PFSK-1 (cell line): ENCODE measurements around the gene TPP2.

Experiments
- FOXP2 ChIP-seq: optimal IDR thresholded peaks from 2 replicates; pipeline ENCODE3; 2011; ENCODE audit warnings: borderline replicate concordance, control low read depth, inconsistent platforms; ENCODE audit not compliant: insufficient read depth; ENCODE audit errors: extremely low read length, extremely low read depth
- POLR2AphosphoS5 ChIP-seq: IDR thresholded peaks from 2 replicates; pipeline ENCODE4 v1.6.1; 2012; ENCODE audit warnings: low read depth, mild to moderate bottlenecking, control low read depth, low read length, moderate library complexity
- SIN3A ChIP-seq: IDR thresholded peaks from 2 replicates; pipeline ENCODE4 v1.6.1; 2012; ENCODE audit warnings: mild to moderate bottlenecking, low read length, moderate library complexity, borderline replicate concordance; ENCODE audit not compliant: insufficient read depth
- TAF1 ChIP-seq: IDR thresholded peaks from 2 replicates; pipeline ENCODE4 v1.6.1; 2012; ENCODE audit warnings: low read length, control low read depth, borderline replicate concordance; ENCODE audit not compliant: insufficient read depth
- TF ChIP-seq, protein P1 (sequence below), 2 experiments: IDR thresholded peaks; 2 replicates each; pipeline versions ENCODE4 v1.6.1 to v1.8.0; 2011 to 2012; ENCODE audit warnings: low read depth in 2 of 2, low read length in 2 of 2, control low read depth in 1 of 2, inconsistent platforms in 1 of 2, mild to moderate bottlenecking in 1 of 2, moderate library complexity in 1 of 2; ENCODE audit not compliant: insufficient read depth in 1 of 2

TPP2 gene

DNA sequence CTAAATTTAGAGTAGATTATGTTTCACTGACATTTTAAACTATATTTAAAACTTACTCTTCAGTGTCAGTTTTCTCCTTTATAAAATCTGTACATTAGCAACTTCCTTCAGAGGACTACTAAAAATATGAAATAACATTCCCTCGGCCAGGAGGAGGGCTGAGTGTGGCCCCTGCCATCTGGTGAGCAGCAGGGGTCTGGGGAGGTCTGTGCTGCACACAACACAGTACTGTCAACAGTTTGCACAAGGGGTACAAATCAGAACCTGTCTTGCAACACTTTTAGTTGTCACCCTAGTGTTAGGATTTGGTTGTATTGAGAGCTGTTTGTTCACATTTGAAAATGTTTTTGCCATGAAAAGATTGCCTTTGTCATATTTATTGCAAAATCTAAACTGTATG, 48.9 kb downstream of the TPP2 start:
- TF ChIP-seq, protein P1, sequence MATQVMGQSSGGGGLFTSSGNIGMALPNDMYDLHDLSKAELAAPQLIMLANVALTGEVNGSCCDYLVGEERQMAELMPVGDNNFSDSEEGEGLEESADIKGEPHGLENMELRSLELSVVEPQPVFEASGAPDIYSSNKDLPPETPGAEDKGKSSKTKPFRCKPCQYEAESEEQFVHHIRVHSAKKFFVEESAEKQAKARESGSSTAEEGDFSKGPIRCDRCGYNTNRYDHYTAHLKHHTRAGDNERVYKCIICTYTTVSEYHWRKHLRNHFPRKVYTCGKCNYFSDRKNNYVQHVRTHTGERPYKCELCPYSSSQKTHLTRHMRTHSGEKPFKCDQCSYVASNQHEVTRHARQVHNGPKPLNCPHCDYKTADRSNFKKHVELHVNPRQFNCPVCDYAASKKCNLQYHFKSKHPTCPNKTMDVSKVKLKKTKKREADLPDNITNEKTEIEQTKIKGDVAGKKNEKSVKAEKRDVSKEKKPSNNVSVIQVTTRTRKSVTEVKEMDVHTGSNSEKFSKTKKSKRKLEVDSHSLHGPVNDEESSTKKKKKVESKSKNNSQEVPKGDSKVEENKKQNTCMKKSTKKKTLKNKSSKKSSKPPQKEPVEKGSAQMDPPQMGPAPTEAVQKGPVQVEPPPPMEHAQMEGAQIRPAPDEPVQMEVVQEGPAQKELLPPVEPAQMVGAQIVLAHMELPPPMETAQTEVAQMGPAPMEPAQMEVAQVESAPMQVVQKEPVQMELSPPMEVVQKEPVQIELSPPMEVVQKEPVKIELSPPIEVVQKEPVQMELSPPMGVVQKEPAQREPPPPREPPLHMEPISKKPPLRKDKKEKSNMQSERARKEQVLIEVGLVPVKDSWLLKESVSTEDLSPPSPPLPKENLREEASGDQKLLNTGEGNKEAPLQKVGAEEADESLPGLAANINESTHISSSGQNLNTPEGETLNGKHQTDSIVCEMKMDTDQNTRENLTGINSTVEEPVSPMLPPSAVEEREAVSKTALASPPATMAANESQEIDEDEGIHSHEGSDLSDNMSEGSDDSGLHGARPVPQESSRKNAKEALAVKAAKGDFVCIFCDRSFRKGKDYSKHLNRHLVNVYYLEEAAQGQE (IDR thresholded peaks at IDR 0.05; ENCODE audit: insufficient read depth in 1 of 2, low read depth in 2 of 2, low read length in 2 of 2) = no peak
- TF ChIP-seq TAF1 (no peak), POLR2AphosphoS5 (no peak), SIN3A (no peak), FOXP2 (no peak)

DNA sequence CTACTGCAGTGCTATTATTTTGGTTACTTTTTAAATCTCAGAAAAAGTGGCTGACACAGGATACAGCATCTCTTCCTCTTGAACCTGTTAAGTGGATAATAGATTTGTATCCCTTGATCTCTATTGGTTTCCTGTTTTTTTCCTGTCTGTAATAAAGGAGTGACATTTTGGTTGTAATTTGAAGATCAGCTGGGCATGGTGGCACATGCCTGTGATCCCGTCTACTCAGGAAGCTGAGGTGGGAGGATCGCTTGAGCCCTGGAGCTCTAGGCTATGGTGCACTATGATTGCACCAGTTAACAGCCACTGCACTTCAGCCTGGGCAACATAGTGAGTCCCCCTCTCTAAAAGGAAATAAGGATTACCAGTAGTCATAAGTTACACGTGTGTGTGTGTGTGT, 51.3 kb downstream of the TPP2 start:
- no peak for TF ChIP-seq TAF1
- TF ChIP-seq, protein P1 (IDR thresholded peaks at IDR 0.05; ENCODE audit: insufficient read depth in 1 of 2, low read depth in 2 of 2, low read length in 2 of 2) = no peak
- no peak for TF ChIP-seq SIN3A
- TF ChIP-seq FOXP2 = no peak
- TF ChIP-seq POLR2AphosphoS5 = no peak

DNA sequence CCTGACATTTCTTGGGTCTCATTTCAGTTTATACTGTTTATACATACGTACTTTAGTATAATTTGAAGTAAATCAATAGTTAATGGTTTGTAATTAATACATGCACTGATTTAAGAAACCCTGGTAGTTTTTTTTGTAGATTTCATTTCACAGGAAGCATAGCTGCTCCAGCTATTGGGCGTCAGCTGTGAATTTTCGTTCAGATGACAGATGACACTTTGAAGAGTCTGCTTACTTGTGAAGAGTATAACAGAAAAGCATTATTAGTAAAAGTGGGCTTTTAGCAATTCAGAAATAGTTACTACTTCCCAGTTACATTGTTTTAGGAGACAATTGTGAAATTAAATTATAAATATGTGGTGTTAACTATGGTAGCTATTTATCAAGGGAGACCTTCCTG, 53.7 kb downstream of the TPP2 start:
- TF ChIP-seq, protein P1 (IDR thresholded peaks at IDR 0.05; ENCODE audit: insufficient read depth in 1 of 2, low read depth in 2 of 2, low read length in 2 of 2) = no peak
- TF ChIP-seq FOXP2 (no peak), TAF1 (no peak), POLR2AphosphoS5 (no peak), SIN3A (no peak)

DNA sequence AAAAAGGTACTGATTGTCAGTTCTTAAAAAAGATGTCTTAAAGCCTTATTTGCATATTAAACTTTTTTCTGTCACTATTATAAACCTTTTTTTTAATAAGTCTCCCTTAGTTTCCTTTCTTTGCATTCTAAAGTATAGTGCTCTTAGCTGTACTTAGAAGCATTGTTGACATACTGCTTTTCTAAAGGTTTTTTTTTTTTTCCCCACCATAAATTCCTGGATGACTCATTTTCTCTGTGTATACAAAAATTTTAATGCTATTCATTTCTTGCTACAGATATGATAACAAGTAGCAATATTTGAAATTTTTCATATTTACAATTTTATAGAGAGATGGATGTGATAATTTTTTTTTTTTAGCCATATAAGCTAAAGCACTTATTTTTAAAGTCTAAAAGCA, 54.6 kb downstream of the TPP2 start:
- TF ChIP-seq, protein P1 (IDR thresholded peaks at IDR 0.05; ENCODE audit: insufficient read depth in 1 of 2, low read depth in 2 of 2, low read length in 2 of 2) = no peak
- no peak for TF ChIP-seq SIN3A

DNA sequence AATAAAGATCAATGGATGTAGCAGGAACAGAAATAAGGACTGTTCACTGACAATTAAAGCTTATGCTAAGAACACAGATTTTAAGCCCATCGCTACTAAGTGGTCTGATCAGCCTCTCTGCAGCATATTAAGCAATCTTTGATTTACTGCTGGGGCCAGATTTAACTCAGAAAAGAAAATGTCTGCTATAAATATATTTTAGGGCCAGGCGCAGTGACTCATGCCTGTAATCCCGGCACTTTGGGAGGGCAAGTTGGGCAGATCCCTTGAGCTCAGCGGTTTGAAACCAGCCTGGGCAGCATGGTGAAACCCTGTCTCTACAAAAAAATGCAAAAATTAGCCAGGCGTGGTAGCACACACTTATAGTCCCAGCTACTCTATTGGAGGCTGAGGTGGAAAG, 55.1 kb downstream of the TPP2 start:
- TF ChIP-seq SIN3A (no peak), FOXP2 (no peak), POLR2AphosphoS5 (no peak), TAF1 (no peak)
- TF ChIP-seq, protein P1 (IDR thresholded peaks at IDR 0.05; ENCODE audit: insufficient read depth in 1 of 2, low read depth in 2 of 2, low read length in 2 of 2) = no peak
